ENCODE measurements around the gene CSF2RB. TPM values are rescaled to one million over a fixed set of nuclear protein-coding genes. Genes with fewer than 3 reads are reported as not detected.

The CSF2RB gene
- total RNA-seq, 1 donor from 2014 or later = 1.1 TPM

GRCh38 chr22:36887162-36887561, 26.3 kb upstream of the CSF2RB start:
- DNase-seq (ENCODE audit: low spot score) (no peak), ATAC-seq (no peak)

- ATAC-seq (no peak), DNase-seq (ENCODE audit: low spot score) (no peak)
Observed at GRCh38 chr22:36891646-36892045, 21.8 kb upstream of the CSF2RB start.

- no peak for DNase-seq (ENCODE audit: low spot score)
- no peak for ATAC-seq
Observed at GRCh38 chr22:36892292-36892691, 21.1 kb upstream of the CSF2RB start.

GRCh38 chr22:36893262-36893661, 20.2 kb upstream of the CSF2RB start:
- ATAC-seq = no peak
- no peak for DNase-seq (ENCODE audit: low spot score)

GRCh38 chr22:36894266-36894665, 19.2 kb upstream of the CSF2RB start:
- ATAC-seq = no peak
- no peak for DNase-seq (ENCODE audit: low spot score)

GRCh38 chr22:36897611-36898010, 15.8 kb upstream of the CSF2RB start:
- ATAC-seq (no peak), DNase-seq (ENCODE audit: low spot score) (no peak)

- ATAC-seq (no peak), DNase-seq (ENCODE audit: low spot score) (no peak)
Observed at GRCh38 chr22:36898690-36899089, 14.7 kb upstream of the CSF2RB start.

GRCh38 chr22:36899498-36899897, 13.9 kb upstream of the CSF2RB start:
- no peak for DNase-seq (ENCODE audit: low spot score)

GRCh38 chr22:36900225-36900624, 13.2 kb upstream of the CSF2RB start:
- DNase-seq (ENCODE audit: low spot score) = no peak
- ATAC-seq = no peak

More at GRCh38 chr22:36899498-36899897, 13.9 kb upstream of the CSF2RB start:
- ATAC-seq = no peak

GRCh38 chr22:36900880-36901279, 12.5 kb upstream of the CSF2RB start:
- DNase-seq (ENCODE audit: low spot score) (no peak), ATAC-seq (no peak)

GRCh38 chr22:36901411-36902142, 11.9 kb upstream of the CSF2RB start:
- no peak for DNase-seq (ENCODE audit: low spot score)

GRCh38 chr22:36902143-36902926, 11.1 kb upstream of the CSF2RB start:
- ATAC-seq = no peak

More at GRCh38 chr22:36901411-36902142, 11.9 kb upstream of the CSF2RB start:
- no peak for ATAC-seq

GRCh38 chr22:36904260-36904880, 9.1 kb upstream of the CSF2RB start:
- ATAC-seq (no peak), DNase-seq (ENCODE audit: low spot score) (no peak)

More at GRCh38 chr22:36902143-36902926, 11.1 kb upstream of the CSF2RB start:
- no peak for DNase-seq (ENCODE audit: low spot score)

GRCh38 chr22:36907253-36908195, 5.9 kb upstream of the CSF2RB start:
- ATAC-seq (no peak), DNase-seq (ENCODE audit: low spot score) (no peak)

GRCh38 chr22:36910461-36910860, 3.0 kb upstream of the CSF2RB start:
- no peak for ATAC-seq
- no peak for DNase-seq (ENCODE audit: low spot score)

GRCh38 chr22:36911887-36912661, 1.4 kb upstream of the CSF2RB start:
- no peak for DNase-seq (ENCODE audit: low spot score)
- no peak for ATAC-seq

GRCh38 chr22:36912694-36913426, 568 bp upstream of the CSF2RB start:
- ATAC-seq = no peak
- no peak for DNase-seq (ENCODE audit: low spot score)

- no peak for ATAC-seq
Observed at GRCh38 chr22:36914390-36914752, 943 bp downstream of the CSF2RB start.

GRCh38 chr22:36916034-36916433, 2.6 kb downstream of the CSF2RB start:
- no peak for ATAC-seq

More at GRCh38 chr22:36914390-36914752, 943 bp downstream of the CSF2RB start:
- DNase-seq (ENCODE audit: low spot score) = no peak

More at GRCh38 chr22:36916034-36916433, 2.6 kb downstream of the CSF2RB start:
- DNase-seq (ENCODE audit: low spot score) = no peak
